PC-3 (cell line): ENCODE measurements around the gene ZP1.

ENCODE experiments used
- CTCF ChIP-seq: fragments of 300-600 bp; sonication (generic); conservative IDR thresholded peaks from 2 replicates; pipeline ENCODE4 v1.5.1; 2017; ENCODE audit warnings: antibody characterized with exemption, low read depth, mild to moderate bottlenecking, low read length
- EZH2 ChIP-seq: fragments of 300-600 bp; sonication (generic); IDR thresholded peaks from one replicate; pipeline ENCODE4 v1.6.1; 2017; ENCODE audit warnings: antibody characterized with exemption, mild to moderate bottlenecking, low read length; ENCODE audit not compliant: unreplicated experiment
- EZH2phosphoT487 ChIP-seq: fragments of 300-600 bp; sonication (generic); IDR thresholded peaks from 2 replicates; pipeline ENCODE4 v1.6.1; 2018; ENCODE audit warnings: mild to moderate bottlenecking, antibody characterized with exemption, low read length, borderline replicate concordance

GRCh38 chr11:60864856-60865513 is 2.4 kb upstream of the ZP1 start:
- TF ChIP-seq CTCF (no peak), EZH2phosphoT487 (no peak), EZH2 (no peak)
